HG03460 (cell line): Measurements from ENCODE around the gene CTBP2.

Experiments
- ATAC-seq: cut with Tn5 transposase; IDR thresholded peaks from one replicate; pipeline ENCODE4 v1.9.1; 2021; ENCODE audit not compliant: unreplicated experiment

CTBP2 gene

GRCh38 chr10:125002423-125003145 is 157.8 kb downstream of the CTBP2 start:
- no peak for ATAC-seq

- ATAC-seq, result no peak
These were observed 158.3 kb downstream of the CTBP2 start for GRCh38 chr10:125002047-125002422.

- ATAC-seq, result no peak
These were observed 158.9 kb downstream of the CTBP2 start for GRCh38 chr10:125001313-125002046.

GRCh38 chr10:125000366-125001312 is 159.7 kb downstream of the CTBP2 start:
- ATAC-seq, result no peak

- no peak for ATAC-seq
These were observed 160.7 kb downstream of the CTBP2 start for GRCh38 chr10:124999433-125000365.

GRCh38 chr10:124998624-124999291 is 161.6 kb downstream of the CTBP2 start:
- ATAC-seq, result no peak

- ATAC-seq, result no peak
These were observed 162.4 kb downstream of the CTBP2 start for GRCh38 chr10:124997771-124998623.

- ATAC-seq, result no peak
These were observed 163.1 kb downstream of the CTBP2 start for GRCh38 chr10:124997306-124997705.

GRCh38 chr10:124996854-124997215 is 163.5 kb downstream of the CTBP2 start:
- no peak for ATAC-seq

- ATAC-seq, result no peak
These were observed 164.1 kb downstream of the CTBP2 start for GRCh38 chr10:124996127-124996853.

- ATAC-seq, result no peak
These were observed 164.8 kb downstream of the CTBP2 start for GRCh38 chr10:124995605-124996004.

GRCh38 chr10:124994573-124995473 is 165.5 kb downstream of the CTBP2 start:
- ATAC-seq, result no peak

GRCh38 chr10:124993736-124994451 is 166.5 kb downstream of the CTBP2 start:
- ATAC-seq, result no peak

GRCh38 chr10:124993345-124993708 is 167.0 kb downstream of the CTBP2 start:
- no peak for ATAC-seq

- ATAC-seq, result no peak
These were observed 167.7 kb downstream of the CTBP2 start for GRCh38 chr10:124992462-124993344.

- ATAC-seq, result no peak
These were observed 168.5 kb downstream of the CTBP2 start for GRCh38 chr10:124991835-124992234.
